OCI-LY3 (cell line): ENCODE data around the gene TMEM50A.
"Not testable (repeated sequence)": the region's sequence is repeated elsewhere in the genome, so short reads cannot be mapped to it uniquely, and the experiment has no call there.

Experiments
- H2AFZ ChIP-seq: fragments of 200-600, 300-600 bp; shearing (Covaris generic); 2 replicates; pipeline ENCODE4 v1.6.0; 2014; ENCODE audit warnings: antibody characterized with exemption, low read depth, low read length
- H3K27ac ChIP-seq: fragments of 200-600, 300-600 bp; sonication (generic); 2 replicates; pipeline ENCODE4 v1.5.1; 2014; ENCODE audit warnings: mild to moderate bottlenecking, low read length, moderate library complexity, mixed read lengths
- H3K27me3 ChIP-seq: fragments of 200-600, 300-600 bp; sonication (generic); 2 replicates; pipeline ENCODE4 v1.6.1; 2014; ENCODE audit warnings: low read depth, low read length, mixed read lengths
- H3K36me3 ChIP-seq: fragments of 200-600, 300-600 bp; sonication (generic); replicated peaks from 2 replicates; pipeline ENCODE3; 2014; ENCODE audit warnings: low read depth, low read length, mixed read lengths
- H3K4me1 ChIP-seq: fragments of 300-600, 200-600 bp; sonication (generic); 2 replicates; pipeline ENCODE4 v1.6.1; 2014; ENCODE audit warnings: low read length, mixed read lengths
- H3K4me2 ChIP-seq: fragments of 200-600, 300-600 bp; sonication (generic); 2 replicates; pipeline ENCODE4 v1.6.1; 2014; ENCODE audit warnings: low read length, mixed read lengths
- H3K4me3 ChIP-seq: fragments of 300-600, 200-600 bp; sonication (generic); 2 replicates; pipeline ENCODE4 v1.5.1; 2014; ENCODE audit warnings: antibody characterized with exemption, mild to moderate bottlenecking, low read length, moderate library complexity
- H3K79me2 ChIP-seq: fragments of 300-600, 200-600 bp; shearing (Covaris generic); 2 replicates; pipeline ENCODE4 v1.6.1; 2014; ENCODE audit warnings: mild to moderate bottlenecking, low read length, mixed read lengths
- H3K9ac ChIP-seq: fragments of 300-600, 200-600 bp; shearing (Covaris generic); 2 replicates; pipeline ENCODE4 v1.6.0; 2014; ENCODE audit warnings: mild to moderate bottlenecking, low read length, moderate library complexity
- H3K9me3 ChIP-seq: fragments of 200-600, 300-600 bp; shearing (Covaris generic); 2 replicates; pipeline ENCODE4 v1.6.1; 2014; ENCODE audit warnings: low read length, mixed read lengths; ENCODE audit not compliant: insufficient read depth
- H4K20me1 ChIP-seq: fragments of 200-600, 300-600 bp; sonication (generic); 2 replicates; pipeline ENCODE4 v1.6.1; 2016; ENCODE audit warnings: low read length, mixed read lengths; ENCODE audit not compliant: insufficient read depth
- CTCF ChIP-seq: fragments of 200-600, 300-600 bp; sonication (generic); IDR thresholded peaks from 2 replicates; pipeline ENCODE4 v1.5.1; 2014; ENCODE audit warnings: antibody characterized with exemption, low read length, low read depth
- EZH2phosphoT487 ChIP-seq: fragments of 200-600 bp; shearing (Covaris generic); IDR thresholded peaks from 2 replicates; pipeline ENCODE4 v1.6.1; 2018; ENCODE audit warnings: antibody characterized with exemption, mixed run types, low read depth

TMEM50A gene

GRCh38 chr1:25361901-25362300 lies 23.8 kb downstream of the TMEM50A start:
- Histone ChIP-seq H3K27ac (no peak overlapping the region), H4K20me1 (no peaks in the 10 kb centered on the region), H3K4me2 (no peak overlapping the region), H3K36me3 (peaks cover 4% of the 10 kb centered on the region), H3K9me3 (no peaks in the 10 kb centered on the region), H2AFZ (no peak overlapping the region), H3K9ac (no peak overlapping the region), H3K4me3 (no peak overlapping the region), H3K4me1 (no peaks in the 10 kb centered on the region), H3K27me3 (no peaks in the 10 kb centered on the region), H3K79me2 (no peaks in the 10 kb centered on the region)
- TF ChIP-seq CTCF (no peak), EZH2phosphoT487 (no peak)

GRCh38 chr1:25362634-25363559 lies 24.8 kb downstream of the TMEM50A start:
- H3K79me2 ChIP-seq, H3K4me1 ChIP-seq, H3K27ac ChIP-seq, H4K20me1 ChIP-seq, H3K4me2 ChIP-seq, H3K4me3 ChIP-seq, H3K9ac ChIP-seq, H2AFZ ChIP-seq, H3K27me3 ChIP-seq, H3K36me3 ChIP-seq, H3K9me3 ChIP-seq: not testable (repeated sequence)

- H4K20me1 ChIP-seq: no peaks in the 10 kb centered on the region
- no peaks in the 10 kb centered on the region for H3K9me3 ChIP-seq
- H3K9ac ChIP-seq: no peak overlapping the region
- no peak overlapping the region for H3K4me3 ChIP-seq
- no peak overlapping the region for H3K4me2 ChIP-seq
- no peaks in the 10 kb centered on the region for H3K79me2 ChIP-seq
- H3K4me1 ChIP-seq: no peaks in the 10 kb centered on the region
- H3K36me3 ChIP-seq: no peaks in the 10 kb centered on the region
- H3K27me3 ChIP-seq: no peaks in the 10 kb centered on the region
- H3K27ac ChIP-seq: no peak overlapping the region
- no peak overlapping the region for H2AFZ ChIP-seq
- TF ChIP-seq EZH2phosphoT487 (no peak), CTCF (no peak)
Measured at GRCh38 chr1:25369241-25369640, 31.1 kb downstream of the TMEM50A start.

GRCh38 chr1:25369691-25370271 lies 31.6 kb downstream of the TMEM50A start:
- not testable (repeated sequence) for H3K9ac ChIP-seq, H3K4me1 ChIP-seq, H3K4me3 ChIP-seq, H3K27me3 ChIP-seq, H3K4me2 ChIP-seq, H2AFZ ChIP-seq, H4K20me1 ChIP-seq, H3K9me3 ChIP-seq, H3K27ac ChIP-seq, H3K36me3 ChIP-seq, H3K79me2 ChIP-seq

- H3K4me2 ChIP-seq, H3K4me3 ChIP-seq: not testable (repeated sequence)
Measured at GRCh38 chr1:25371757-25372156, 33.6 kb downstream of the TMEM50A start.

GRCh38 chr1:25378367-25378766 lies 40.2 kb downstream of the TMEM50A start:
- H3K27me3 ChIP-seq, H3K27ac ChIP-seq, H3K36me3 ChIP-seq, H3K9ac ChIP-seq, H3K4me1 ChIP-seq, H3K4me2 ChIP-seq, H3K9me3 ChIP-seq, H3K79me2 ChIP-seq, H4K20me1 ChIP-seq, H3K4me3 ChIP-seq, H2AFZ ChIP-seq: not testable (repeated sequence)

More at GRCh38 chr1:25371757-25372156, 33.6 kb downstream of the TMEM50A start:
- H4K20me1 ChIP-seq, H3K36me3 ChIP-seq, H3K4me1 ChIP-seq, H3K9ac ChIP-seq, H3K9me3 ChIP-seq, H3K27me3 ChIP-seq, H3K79me2 ChIP-seq, H2AFZ ChIP-seq, H3K27ac ChIP-seq: not testable (repeated sequence)

GRCh38 chr1:25382543-25382942 lies 44.4 kb downstream of the TMEM50A start:
- not testable (repeated sequence) for H3K27me3 ChIP-seq, H3K4me2 ChIP-seq, H2AFZ ChIP-seq, H3K79me2 ChIP-seq, H3K9ac ChIP-seq, H3K27ac ChIP-seq, H3K36me3 ChIP-seq, H3K9me3 ChIP-seq, H4K20me1 ChIP-seq, H3K4me1 ChIP-seq, H3K4me3 ChIP-seq

- H3K4me2 ChIP-seq, H3K79me2 ChIP-seq, H3K36me3 ChIP-seq, H2AFZ ChIP-seq, H3K9ac ChIP-seq, H3K9me3 ChIP-seq, H3K27me3 ChIP-seq, H3K4me1 ChIP-seq, H3K4me3 ChIP-seq, H3K27ac ChIP-seq, H4K20me1 ChIP-seq: not testable (repeated sequence)
Measured at GRCh38 chr1:25383090-25383489, 45.0 kb downstream of the TMEM50A start.
